Esophagus squamous epithelium (tissue), 4 donors: ENCODE data around the gene MAP3K5.

Experiments
- POLR2A ChIP-seq, 4 donors: fragments of 450-650 bp; IDR thresholded peaks; one replicate each; pipeline ENCODE4 v1.6.1; 2017; ENCODE audit warnings: antibody characterized with exemption in 4 of 4, mild to moderate bottlenecking in 4 of 4, moderate library complexity in 3 of 4
- TF ChIP-seq, protein P1 (sequence below), 6 experiments: fragments of 450-650 bp in 4 of 6; fragments of 200-600 bp in 2 of 6; sonication (generic) in 2 of 6; IDR thresholded peaks; one replicate each; pipeline ENCODE4 v1.5.1; 2016 to 2019; ENCODE audit warnings: antibody characterized with exemption in 6 of 6, mild to moderate bottlenecking in 4 of 6, moderate library complexity in 4 of 6

DNA sequence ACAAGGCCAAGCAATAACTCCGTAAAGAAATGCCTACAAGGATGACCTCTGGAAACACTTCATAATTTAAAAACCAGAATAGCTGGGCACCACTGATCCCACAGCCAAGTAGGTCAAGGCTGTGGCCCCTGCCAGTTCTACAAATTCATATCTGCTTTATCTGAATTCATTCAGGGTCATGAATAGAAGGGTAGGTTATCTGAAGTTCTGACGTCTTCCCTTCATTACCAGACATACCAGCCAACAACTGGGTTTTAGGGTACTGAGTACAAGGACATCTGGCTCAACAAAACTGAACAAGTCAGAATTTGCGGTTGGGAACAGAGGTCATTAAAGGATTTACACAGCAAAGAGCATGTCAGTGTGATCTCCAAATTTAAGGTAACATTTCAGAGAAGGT, 26.0 kb downstream of the MAP3K5 start:
- TF ChIP-seq, protein P1, sequence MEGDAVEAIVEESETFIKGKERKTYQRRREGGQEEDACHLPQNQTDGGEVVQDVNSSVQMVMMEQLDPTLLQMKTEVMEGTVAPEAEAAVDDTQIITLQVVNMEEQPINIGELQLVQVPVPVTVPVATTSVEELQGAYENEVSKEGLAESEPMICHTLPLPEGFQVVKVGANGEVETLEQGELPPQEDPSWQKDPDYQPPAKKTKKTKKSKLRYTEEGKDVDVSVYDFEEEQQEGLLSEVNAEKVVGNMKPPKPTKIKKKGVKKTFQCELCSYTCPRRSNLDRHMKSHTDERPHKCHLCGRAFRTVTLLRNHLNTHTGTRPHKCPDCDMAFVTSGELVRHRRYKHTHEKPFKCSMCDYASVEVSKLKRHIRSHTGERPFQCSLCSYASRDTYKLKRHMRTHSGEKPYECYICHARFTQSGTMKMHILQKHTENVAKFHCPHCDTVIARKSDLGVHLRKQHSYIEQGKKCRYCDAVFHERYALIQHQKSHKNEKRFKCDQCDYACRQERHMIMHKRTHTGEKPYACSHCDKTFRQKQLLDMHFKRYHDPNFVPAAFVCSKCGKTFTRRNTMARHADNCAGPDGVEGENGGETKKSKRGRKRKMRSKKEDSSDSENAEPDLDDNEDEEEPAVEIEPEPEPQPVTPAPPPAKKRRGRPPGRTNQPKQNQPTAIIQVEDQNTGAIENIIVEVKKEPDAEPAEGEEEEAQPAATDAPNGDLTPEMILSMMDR (IDR thresholded peaks at IDR 0.05) = no peak
- TF ChIP-seq POLR2A (IDR thresholded peaks at IDR 0.05) = no peak
